IPS-20b (cell line): Measurements from ENCODE around the gene CA14.

Source experiments
- H3K27ac ChIP-seq: one replicate; pipeline ENCODE4 v1.5.1; 2013; ENCODE audit warnings: low read length
- H3K27me3 ChIP-seq: 2 replicates; pipeline ENCODE4 v1.6.1; 2013; ENCODE audit warnings: mild to moderate bottlenecking, low read length, inconsistent platforms; ENCODE audit not compliant: insufficient read depth
- H3K36me3 ChIP-seq: 2 replicates; pipeline ENCODE4 v1.6.1; 2013; ENCODE audit warnings: low read depth, mild to moderate bottlenecking, inconsistent platforms, low read length, moderate library complexity; ENCODE audit not compliant: insufficient read depth
- H3K4me1 ChIP-seq: 2 replicates; pipeline ENCODE4 v1.6.1; 2013; ENCODE audit warnings: mild to moderate bottlenecking, control low read depth, inconsistent platforms, low read length, moderate library complexity; ENCODE audit not compliant: insufficient read depth
- H3K4me3 ChIP-seq: 2 replicates; pipeline ENCODE4 v1.5.1; 2013; ENCODE audit warnings: mild to moderate bottlenecking, low read length, inconsistent platforms
- H3K9ac ChIP-seq: 2 replicates; pipeline ENCODE4 v1.6.1; 2013; ENCODE audit warnings: low read depth, mild to moderate bottlenecking, inconsistent platforms, low read length, moderate library complexity
- H3K9me3 ChIP-seq: 2 replicates; pipeline ENCODE4 v1.6.1; 2013; ENCODE audit warnings: mild to moderate bottlenecking, low read depth, low read length, inconsistent platforms; ENCODE audit not compliant: insufficient read depth

CA14 gene

GRCh38 chr1:150237746-150238145, 19.8 kb upstream of the CA14 start:
- Histone ChIP-seq H3K27ac (no peak overlapping the region), H3K36me3 (no peaks in the 10 kb centered on the region), H3K4me3 (no peak overlapping the region), H3K9me3 (no peaks in the 10 kb centered on the region), H3K4me1 (peaks cover 14% of the 10 kb centered on the region), H3K27me3 (no peaks in the 10 kb centered on the region), H3K9ac (no peak overlapping the region)

GRCh38 chr1:150243003-150243402, 14.6 kb upstream of the CA14 start:
- Histone ChIP-seq H3K4me3 (no peak overlapping the region), H3K4me1 (no peaks in the 10 kb centered on the region), H3K27me3 (no peaks in the 10 kb centered on the region), H3K27ac (no peak overlapping the region), H3K9me3 (no peaks in the 10 kb centered on the region), H3K36me3 (no peaks in the 10 kb centered on the region), H3K9ac (no peak overlapping the region)

- no peaks in the 10 kb centered on the region for H3K9me3 ChIP-seq
These were observed 7.6 kb upstream of the CA14 start for GRCh38 chr1:150249936-150250335.

DNA sequence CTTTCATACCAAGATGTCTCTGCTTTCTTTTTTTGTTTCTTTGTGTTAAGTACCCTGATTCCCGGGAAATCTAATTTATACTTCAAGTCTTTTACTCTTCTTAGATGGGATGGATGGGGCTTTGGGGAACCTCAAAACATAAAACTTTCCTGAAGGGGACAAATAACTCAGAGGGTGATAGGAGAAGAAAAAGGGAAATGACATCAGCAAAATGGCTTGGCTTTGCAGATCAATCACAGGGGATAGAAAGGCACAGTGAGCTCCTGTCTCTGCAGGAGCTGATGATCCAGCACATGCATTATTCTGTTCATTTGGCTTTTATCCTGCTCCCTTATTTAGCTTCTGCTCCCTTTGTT, 1.4 kb upstream of the CA14 start:
- Histone ChIP-seq H3K9me3 (no peaks in the 10 kb centered on the region), H3K4me3 (peak overlapping the region; percentile 94), H3K27ac (peak overlapping the region; percentile 87), H3K36me3 (peaks cover 4% of the 10 kb centered on the region), H3K9ac (peak overlapping the region; percentile 88), H3K4me1 (peaks cover 28% of the 10 kb centered on the region; the same call in 1 of the 2 replicates), H3K27me3 (no peaks in the 10 kb centered on the region)

More at GRCh38 chr1:150249936-150250335, 7.6 kb upstream of the CA14 start:
- Histone ChIP-seq H3K27ac (no peak overlapping the region), H3K9ac (no peak overlapping the region), H3K36me3 (no peaks in the 10 kb centered on the region), H3K4me3 (no peak overlapping the region), H3K4me1 (no peaks in the 10 kb centered on the region), H3K27me3 (no peaks in the 10 kb centered on the region)

- no peaks in the 10 kb centered on the region for H3K27me3 ChIP-seq
- peak overlapping the region; percentile 94 for H3K4me3 ChIP-seq
- peak overlapping the region; percentile 88 for H3K9ac ChIP-seq
- H3K36me3 ChIP-seq = peaks cover 10% of the 10 kb centered on the region
- H3K4me1 ChIP-seq = peaks cover 28% of the 10 kb centered on the region; the same call in 1 of the 2 replicates
- peak overlapping the region; percentile 87 for H3K27ac ChIP-seq
- H3K9me3 ChIP-seq = no peaks in the 10 kb centered on the region
These were observed 826 bp upstream of the CA14 start for GRCh38 chr1:150256554-150257341.

GRCh38 chr1:150259217-150259616, 1.6 kb downstream of the CA14 start:
- peak overlapping the region; percentile 88 for H3K9ac ChIP-seq
- peak overlapping the region; percentile 94 for H3K4me3 ChIP-seq
- no peaks in the 10 kb centered on the region for H3K27me3 ChIP-seq
- H3K36me3 ChIP-seq = peaks cover 34% of the 10 kb centered on the region
- H3K27ac ChIP-seq = peak overlapping the region; percentile 87
- peaks cover 28% of the 10 kb centered on the region; the same call in 1 of the 2 replicates for H3K4me1 ChIP-seq
- H3K9me3 ChIP-seq = no peaks in the 10 kb centered on the region

- H3K36me3 ChIP-seq = peaks cover 42% of the 10 kb centered on the region
- peak overlapping the region; percentile 88; the same call in 1 of the 2 replicates for H3K9ac ChIP-seq
- H3K4me1 ChIP-seq = peaks cover 28% of the 10 kb centered on the region; the same call in 1 of the 2 replicates
- peak overlapping the region; percentile 94 for H3K4me3 ChIP-seq
- H3K27ac ChIP-seq = peak overlapping the region; percentile 87
- no peaks in the 10 kb centered on the region for H3K27me3 ChIP-seq
- H3K9me3 ChIP-seq = no peaks in the 10 kb centered on the region
These were observed 2.4 kb downstream of the CA14 start for GRCh38 chr1:150259758-150260669.

DNA sequence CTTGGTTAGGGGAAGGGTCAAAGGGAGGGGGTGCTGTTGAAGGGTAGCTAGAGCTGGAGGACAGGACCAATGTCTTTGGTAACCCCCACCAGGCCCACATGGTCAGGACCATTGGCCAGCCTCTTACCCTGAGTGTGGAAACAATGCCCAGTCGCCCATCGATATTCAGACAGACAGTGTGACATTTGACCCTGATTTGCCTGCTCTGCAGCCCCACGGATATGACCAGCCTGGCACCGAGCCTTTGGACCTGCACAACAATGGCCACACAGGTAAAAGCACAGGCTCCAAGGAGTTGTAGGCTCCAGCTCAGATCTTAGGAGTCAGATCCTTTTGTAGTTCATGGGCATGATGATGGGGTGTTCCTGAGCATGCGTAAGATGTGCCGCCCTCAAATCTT, 3.8 kb downstream of the CA14 start:
- Histone ChIP-seq H3K9me3 (no peaks in the 10 kb centered on the region), H3K27me3 (no peaks in the 10 kb centered on the region), H3K9ac (no peak overlapping the region), H3K4me3 (no peak overlapping the region), H3K27ac (no peak overlapping the region), H3K4me1 (peaks cover 20% of the 10 kb centered on the region; the same call in 1 of the 2 replicates), H3K36me3 (peaks cover 56% of the 10 kb centered on the region)

DNA sequence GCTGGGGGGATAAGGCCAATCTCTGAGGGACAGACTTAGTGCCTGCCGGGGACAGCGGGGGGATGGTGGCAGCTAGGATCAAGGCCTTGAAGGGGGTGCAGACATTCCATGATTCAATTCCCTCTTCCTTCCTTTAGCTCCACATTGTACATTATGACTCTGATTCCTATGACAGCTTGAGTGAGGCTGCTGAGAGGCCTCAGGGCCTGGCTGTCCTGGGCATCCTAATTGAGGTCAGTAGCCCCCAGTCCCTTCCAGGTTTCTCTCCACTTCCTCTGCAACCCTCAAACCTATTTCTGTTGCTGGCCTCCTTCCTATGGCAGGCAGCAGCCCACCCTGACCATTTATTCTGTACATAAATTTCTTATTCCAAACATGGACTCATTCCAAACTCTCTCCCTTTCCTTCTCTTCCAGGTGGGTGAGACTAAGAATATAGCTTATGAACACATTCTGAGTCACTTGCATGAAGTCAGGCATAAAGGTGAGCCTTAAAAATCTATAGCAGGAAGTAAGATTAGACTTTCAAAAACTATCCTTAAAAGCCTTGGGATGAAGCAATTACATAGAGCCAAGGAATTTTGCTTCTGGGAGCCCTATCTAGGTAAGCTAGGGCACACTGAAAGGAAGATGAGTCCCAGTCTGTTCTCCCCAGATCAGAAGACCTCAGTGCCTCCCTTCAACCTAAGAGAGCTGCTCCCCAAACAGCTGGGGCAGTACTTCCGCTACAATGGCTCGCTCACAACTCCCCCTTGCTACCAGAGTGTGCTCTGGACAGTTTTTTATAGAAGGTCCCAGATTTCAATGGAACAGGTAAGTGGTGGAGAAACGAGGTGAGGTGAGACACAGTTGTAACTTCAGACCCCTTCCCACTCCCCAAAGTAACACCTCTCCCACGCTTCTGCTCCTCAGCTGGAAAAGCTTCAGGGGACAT, 5.1 kb downstream of the CA14 start:
- no peak overlapping the region for H3K27ac ChIP-seq

GRCh38 chr1:150263549-150263948, 6.0 kb downstream of the CA14 start:
- Histone ChIP-seq H3K9ac (no peak overlapping the region), H3K27me3 (no peaks in the 10 kb centered on the region), H3K27ac (no peak overlapping the region), H3K9me3 (no peaks in the 10 kb centered on the region), H3K36me3 (peaks cover 66% of the 10 kb centered on the region), H3K4me1 (peaks cover 17% of the 10 kb centered on the region; the same call in 1 of the 2 replicates), H3K4me3 (no peak overlapping the region)

More for the DNA sequence above, 5.1 kb downstream of the CA14 start:
- Histone ChIP-seq H3K9ac (no peak overlapping the region), H3K36me3 (peaks cover 66% of the 10 kb centered on the region), H3K4me1 (peaks cover 17% of the 10 kb centered on the region; the same call in 1 of the 2 replicates), H3K9me3 (no peaks in the 10 kb centered on the region), H3K4me3 (no peak overlapping the region), H3K27me3 (no peaks in the 10 kb centered on the region)

DNA sequence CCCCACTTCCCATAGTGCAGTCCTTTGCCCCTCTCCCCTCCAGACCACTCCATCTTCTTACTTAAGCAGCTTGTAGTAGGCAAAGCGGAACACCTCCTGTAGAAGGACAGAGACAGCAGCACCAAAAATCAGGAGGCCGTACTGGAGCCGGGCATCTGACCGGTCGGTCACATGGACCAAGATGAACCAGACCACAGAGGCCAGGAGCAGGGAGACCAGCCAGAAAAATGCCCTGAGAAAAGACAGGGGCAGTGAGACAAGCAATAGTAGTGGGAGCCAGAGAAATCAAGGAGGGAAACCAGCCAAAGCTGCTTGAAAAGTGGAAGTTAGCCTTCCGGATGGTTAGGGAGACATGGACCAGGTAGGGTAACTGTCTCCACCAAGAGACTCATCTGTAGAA, 10.3 kb downstream of the CA14 start:
- H3K27me3 ChIP-seq = no peaks in the 10 kb centered on the region
- H3K9ac ChIP-seq = peak overlapping the region; percentile 96
- H3K4me3 ChIP-seq = peak overlapping the region; percentile 97
- H3K36me3 ChIP-seq = peaks cover 45% of the 10 kb centered on the region
- H3K27ac ChIP-seq = peak overlapping the region; percentile 84
- no peaks in the 10 kb centered on the region for H3K9me3 ChIP-seq
- peaks cover 10% of the 10 kb centered on the region; the same call in 1 of the 2 replicates for H3K4me1 ChIP-seq
